K562 (cell line): ENCODE data around the gene SP6. TPM values are rescaled to one million over a fixed set of nuclear protein-coding genes. Genes with fewer than 3 reads are reported as not detected.
A peak's percentile ranks its signal among the peaks of the same experiment; 100 is the strongest.

Experiments
- ARNT ChIP-seq, 2 experiments: fragments of 450-650 bp; IDR thresholded peaks; 2 replicates each; pipeline ENCODE4 v1.6.1; 2016; ENCODE audit warnings: mild to moderate bottlenecking in 1 of 2
- EHMT2 ChIP-seq: fragments of 450-650 bp; IDR thresholded peaks from 2 replicates; pipeline ENCODE4 v1.6.1; 2018; ENCODE audit warnings: antibody characterized with exemption
- ELF2 ChIP-seq: fragments of 250-450 bp; sonication (Bioruptor Pico); IDR thresholded peaks from 2 replicates; pipeline ENCODE4 v1.5.0; 2021; ENCODE audit warnings: mild to moderate bottlenecking
- EWSR1 ChIP-seq: fragments of 450-650 bp; IDR thresholded peaks from 2 replicates; pipeline ENCODE4 v1.6.1; 2018; ENCODE audit warnings: borderline replicate concordance, mild to moderate bottlenecking, low read depth, moderate library complexity; ENCODE audit not compliant: partially characterized antibody
- FIP1L1 ChIP-seq: fragments of 200-400 bp; formaldehyde crosslinking; IDR thresholded peaks from 2 replicates; pipeline ENCODE4 v1.6.1; 2018; ENCODE audit warnings: mild to moderate bottlenecking, low read depth, low read length; ENCODE audit not compliant: poor library complexity, severe bottlenecking
- HNRNPLL ChIP-seq: fragments of 200-400 bp; formaldehyde crosslinking; IDR thresholded peaks from 2 replicates; pipeline ENCODE4 v1.6.1; 2017; ENCODE audit warnings: low read length, low read depth, mild to moderate bottlenecking; ENCODE audit not compliant: poor library complexity, severe bottlenecking
- JUN ChIP-seq, 2 experiments: sonication (generic) in 1 of 2; formaldehyde crosslinking in 1 of 2; IDR thresholded peaks; 2 replicates each; pipeline versions ENCODE4 v1.6.1 to v1.8.0; 2012 to 2022; ENCODE audit warnings: borderline replicate concordance in 2 of 2, mild to moderate bottlenecking in 2 of 2, improper control_type of control experiment in 1 of 2, low read depth in 1 of 2, low read length in 1 of 2, missing genetic modification reagents in 1 of 2
- MAFF ChIP-seq: IDR thresholded peaks from 2 replicates; pipeline ENCODE4 v1.6.1; 2012; ENCODE audit warnings: low read length, improper control_type of control experiment
- NFYB ChIP-seq: IDR thresholded peaks from 2 replicates; pipeline ENCODE4 v1.6.1; 2011; ENCODE audit warnings: mild to moderate bottlenecking, moderate library complexity; ENCODE audit not compliant: insufficient read length; ENCODE audit errors: extremely low read depth
- NR2C2 ChIP-seq, 2 experiments: fragments of 200-800 bp in 1 of 2; sonication (Bioruptor generic) in 1 of 2; sonication (generic) in 1 of 2; formaldehyde crosslinking in 1 of 2; IDR thresholded peaks; 2 replicates each; pipeline versions ENCODE4 v1.6.1 to v1.8.0; 2016 to 2022; ENCODE audit warnings: mild to moderate bottlenecking in 1 of 2, missing compliant biosample characterization in 1 of 2, missing genetic modification characterization in 1 of 2, missing genetic modification reagents in 1 of 2
- NR3C1 ChIP-seq: sonication (generic); formaldehyde crosslinking; IDR thresholded peaks from 2 replicates; pipeline ENCODE4 v1.8.1; 2022; ENCODE audit warnings: missing genetic modification reagents
- POU5F1 ChIP-seq: fragments of 150-350 bp; IDR thresholded peaks from 2 replicates; pipeline ENCODE4 v1.6.1; 2014; ENCODE audit warnings: borderline replicate concordance, low read length, low read depth, mild to moderate bottlenecking; ENCODE audit not compliant: partially characterized antibody
- SAFB2 ChIP-seq: fragments of 200-400 bp; formaldehyde crosslinking; IDR thresholded peaks from 2 replicates; pipeline ENCODE4 v1.6.1; 2018; ENCODE audit warnings: borderline replicate concordance, low read length, low read depth, moderate library complexity; ENCODE audit not compliant: severe bottlenecking
- SMARCA4 ChIP-seq: fragments of 450-650 bp; IDR thresholded peaks from 2 replicates; pipeline ENCODE4 v1.6.1; 2016
- TCF3 ChIP-seq: sonication (generic); formaldehyde crosslinking; IDR thresholded peaks from 2 replicates; pipeline ENCODE4 v1.4.0; 2020; ENCODE audit warnings: mild to moderate bottlenecking, missing genetic modification reagents
- TEAD4 ChIP-seq, 2 experiments: sonication (generic) in 1 of 2; formaldehyde crosslinking in 1 of 2; IDR thresholded peaks; 2 replicates each; pipeline versions ENCODE4 v1.6.1 to v1.8.0; 2012 to 2022; ENCODE audit warnings: borderline replicate concordance in 1 of 2, inconsistent platforms in 1 of 2, low read length in 1 of 2, mild to moderate bottlenecking in 1 of 2, missing genetic modification reagents in 1 of 2
- ZNF3 ChIP-seq: fragments of 250-450 bp; sonication (Bioruptor Pico); IDR thresholded peaks from 2 replicates; pipeline ENCODE4 v1.5.0; 2021; ENCODE audit warnings: mild to moderate bottlenecking, moderate library complexity
- ZNF75A ChIP-seq: fragments of 450-650 bp; formaldehyde crosslinking; IDR thresholded peaks from 2 replicates; pipeline ENCODE4 v1.4.0; 2020; ENCODE audit warnings: mild to moderate bottlenecking
- polyA plus RNA-seq, 8 experiments: library from polyadenylated mRNA; depleted of rRNA in 4 of 8; stranded (reverse) in 5 of 8; unstranded in 3 of 8; fragments of >200 nt; fragmentation: Nextera tagmentation in 2 of 8; fragmentation: Illumina TruSeq in 1 of 8; extraction: Ambion mirVana in 2 of 8; extraction: Trizol in 1 of 8; gene quantifications; 2 replicates each; pipeline versions ENCODE4 v1.2.1 to v1.2.3, GENCODE V29; 2011 to 2014; ENCODE audit warnings: inconsistent platforms in 1 of 8, missing spikeins in 1 of 8
- total RNA-seq, 7 experiments: library from RNA; depleted of rRNA in 6 of 7; stranded (reverse); fragments of >200 nt in 6 of 7; fragmentation: Illumina TruSeq in 2 of 7; extraction: Trizol in 2 of 7; gene quantifications; 2 replicates each; pipeline versions ENCODE4 v1.2.1 to v1.2.3, GENCODE V29; 2011 to 2021; ENCODE audit warnings: low replicate concordance in 1 of 7
- TF ChIP-seq, protein P1 (sequence below): fragments of 450-650 bp; IDR thresholded peaks from 2 replicates; pipeline ENCODE4 v1.6.1; 2017; ENCODE audit warnings: mild to moderate bottlenecking, moderate library complexity
- TF ChIP-seq, protein P2 (sequence below): fragments of 450-650 bp; IDR thresholded peaks from 2 replicates; pipeline ENCODE4 v1.6.1; 2017; ENCODE audit warnings: antibody characterized with exemption, mild to moderate bottlenecking

Gene SP6
- total and polyA plus RNA-seq, 9 of the 15 experiments (the other 6 are each of a cell fraction or from before 2014, with no cell fraction given): 0.11 to 7.9 (median 2.2) TPM

GRCh38 chr17:47810200-47810821, 40.7 kb downstream of the SP6 start (continued):
- TF ChIP-seq, protein P1, sequence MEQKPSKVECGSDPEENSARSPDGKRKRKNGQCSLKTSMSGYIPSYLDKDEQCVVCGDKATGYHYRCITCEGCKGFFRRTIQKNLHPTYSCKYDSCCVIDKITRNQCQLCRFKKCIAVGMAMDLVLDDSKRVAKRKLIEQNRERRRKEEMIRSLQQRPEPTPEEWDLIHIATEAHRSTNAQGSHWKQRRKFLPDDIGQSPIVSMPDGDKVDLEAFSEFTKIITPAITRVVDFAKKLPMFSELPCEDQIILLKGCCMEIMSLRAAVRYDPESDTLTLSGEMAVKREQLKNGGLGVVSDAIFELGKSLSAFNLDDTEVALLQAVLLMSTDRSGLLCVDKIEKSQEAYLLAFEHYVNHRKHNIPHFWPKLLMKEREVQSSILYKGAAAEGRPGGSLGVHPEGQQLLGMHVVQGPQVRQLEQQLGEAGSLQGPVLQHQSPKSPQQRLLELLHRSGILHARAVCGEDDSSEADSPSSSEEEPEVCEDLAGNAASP: peak; percentile 30; the same call in 1 of the 2 replicates
- TF ChIP-seq TEAD4 (IDR thresholded peaks at IDR 0.05; ENCODE audit: low read length) (no peak; the same call in 1 of the 2 replicates), TEAD4 (CRISPR knock-in tag; IDR thresholded peaks at IDR 0.05; ENCODE audit: borderline replicate concordance) (no peak), ZNF75A (CRISPR knock-in tag) (no peak), MAFF (peak; percentile 94), ZNF3 (CRISPR knock-in tag) (no peak), POU5F1 (no peak), FIP1L1 (no peak), ELF2 (CRISPR knock-in tag) (no peak), EHMT2 (peak; percentile 24; the same call in 1 of the 2 replicates), SAFB2 (no peak), SMARCA4 (peak; percentile 47; the same call in 1 of the 2 replicates), NR2C2 (CRISPR knock-in tag; IDR thresholded peaks at IDR 0.05) (no peak), NR2C2 (tag; IDR thresholded peaks at IDR 0.05) (peak; percentile 50; the same call in 1 of the 2 replicates), EWSR1 (no peak), ARNT (IDR thresholded peaks at IDR 0.05) (0 out of 4 replicates have a peak, but pooled peaks of 1 of the 2 experiments have one; percentile 25), TCF3 (CRISPR knock-in tag) (peak; percentile 78), HNRNPLL (no peak), NFYB (no peak), NR3C1 (CRISPR knock-in tag) (no peak), JUN (IDR thresholded peaks at IDR 0.05; ENCODE audit: borderline replicate concordance, low read depth, low read length) (peak; percentile 62), JUN (CRISPR knock-in tag; IDR thresholded peaks at IDR 0.05; ENCODE audit: borderline replicate concordance) (no peak)
- TF ChIP-seq, protein P2, sequence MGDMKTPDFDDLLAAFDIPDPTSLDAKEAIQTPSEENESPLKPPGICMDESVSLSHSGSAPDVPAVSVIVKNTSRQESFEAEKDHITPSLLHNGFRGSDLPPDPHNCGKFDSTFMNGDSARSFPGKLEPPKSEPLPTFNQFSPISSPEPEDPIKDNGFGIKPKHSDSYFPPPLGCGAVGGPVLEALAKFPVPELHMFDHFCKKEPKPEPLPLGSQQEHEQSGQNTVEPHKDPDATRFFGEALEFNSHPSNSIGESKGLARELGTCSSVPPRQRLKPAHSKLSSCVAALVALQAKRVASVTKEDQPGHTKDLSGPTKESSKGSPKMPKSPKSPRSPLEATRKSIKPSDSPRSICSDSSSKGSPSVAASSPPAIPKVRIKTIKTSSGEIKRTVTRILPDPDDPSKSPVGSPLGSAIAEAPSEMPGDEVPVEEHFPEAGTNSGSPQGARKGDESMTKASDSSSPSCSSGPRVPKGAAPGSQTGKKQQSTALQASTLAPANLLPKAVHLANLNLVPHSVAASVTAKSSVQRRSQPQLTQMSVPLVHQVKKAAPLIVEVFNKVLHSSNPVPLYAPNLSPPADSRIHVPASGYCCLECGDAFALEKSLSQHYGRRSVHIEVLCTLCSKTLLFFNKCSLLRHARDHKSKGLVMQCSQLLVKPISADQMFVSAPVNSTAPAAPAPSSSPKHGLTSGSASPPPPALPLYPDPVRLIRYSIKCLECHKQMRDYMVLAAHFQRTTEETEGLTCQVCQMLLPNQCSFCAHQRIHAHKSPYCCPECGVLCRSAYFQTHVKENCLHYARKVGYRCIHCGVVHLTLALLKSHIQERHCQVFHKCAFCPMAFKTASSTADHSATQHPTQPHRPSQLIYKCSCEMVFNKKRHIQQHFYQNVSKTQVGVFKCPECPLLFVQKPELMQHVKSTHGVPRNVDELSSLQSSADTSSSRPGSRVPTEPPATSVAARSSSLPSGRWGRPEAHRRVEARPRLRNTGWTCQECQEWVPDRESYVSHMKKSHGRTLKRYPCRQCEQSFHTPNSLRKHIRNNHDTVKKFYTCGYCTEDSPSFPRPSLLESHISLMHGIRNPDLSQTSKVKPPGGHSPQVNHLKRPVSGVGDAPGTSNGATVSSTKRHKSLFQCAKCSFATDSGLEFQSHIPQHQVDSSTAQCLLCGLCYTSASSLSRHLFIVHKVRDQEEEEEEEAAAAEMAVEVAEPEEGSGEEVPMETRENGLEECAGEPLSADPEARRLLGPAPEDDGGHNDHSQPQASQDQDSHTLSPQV: 0 out of 2 replicates have a peak, but pooled peaks have one; percentile 20
